H1 (cell line): ENCODE measurements around the gene ASPA. TPM values are rescaled to one million over a fixed set of nuclear protein-coding genes. Genes with fewer than 3 reads are reported as not detected.

Experiments used
- CTCF ChIA-PET: fragments of 300-600 bp; sonication (Branson Sonifier 250); formaldehyde crosslinking; loops from one replicate; lab custom pipeline; 2021; ENCODE audit not compliant: partially characterized antibody; lab: Charles Lee
- POLR2A ChIA-PET: fragments of 300-600 bp; sonication (Branson Sonifier 250); formaldehyde crosslinking; loops from one replicate; lab custom pipeline; 2021; ENCODE audit warnings: inconsistent platforms; ENCODE audit not compliant: partially characterized antibody; lab: Charles Lee
- DNase-seq, 2 experiments: peaks; one replicate each; pipeline versions ENCODE4 v3.0.0 to v3.0.0-alpha.2; 2010 to 2022; ENCODE audit warnings: low spot score in 2 of 2, low read depth in 1 of 2, mixed read lengths in 1 of 2
- FAIRE-seq: peaks from 2 replicates; lab custom pipeline; 2011; peaks lifted over from hg19 to GRCh38; lab: Jason Lieb, UNC
- H2AFZ ChIP-seq: 2 replicates; pipeline ENCODE4 v1.8.1; 2012; ENCODE audit warnings: low read length, inconsistent platforms
- H2AK5ac ChIP-seq: 2 replicates; pipeline ENCODE4 v1.6.1; 2013; ENCODE audit warnings: low read depth, low read length
- H2BK120ac ChIP-seq: replicated peaks from 2 replicates; pipeline ENCODE3; 2013; ENCODE audit warnings: low read depth, low read length, inconsistent platforms
- H2BK12ac ChIP-seq: 2 replicates; pipeline ENCODE4 v1.6.1; 2013; ENCODE audit warnings: low read depth, low read length
- H2BK15ac ChIP-seq: 2 replicates; pipeline ENCODE4 v1.6.1; 2013; ENCODE audit warnings: low read length
- H2BK20ac ChIP-seq: 2 replicates; pipeline ENCODE4 v1.6.1; 2013; ENCODE audit warnings: low read length
- H2BK5ac ChIP-seq: 2 replicates; pipeline ENCODE4 v1.6.1; 2013; ENCODE audit warnings: low read depth, low read length
- H3K14ac ChIP-seq: 2 replicates; pipeline ENCODE4 v1.6.1; 2013; ENCODE audit warnings: inconsistent platforms; ENCODE audit not compliant: insufficient read length
- H3K18ac ChIP-seq: 2 replicates; pipeline ENCODE4 v1.6.1; 2013; ENCODE audit warnings: low read length; ENCODE audit errors: extremely low read depth
- H3K23ac ChIP-seq: 2 replicates; pipeline ENCODE4 v1.6.1; 2013; ENCODE audit warnings: inconsistent platforms; ENCODE audit not compliant: insufficient read length
- H3K23me2 ChIP-seq: 2 replicates; pipeline ENCODE4 v1.6.1; 2013; ENCODE audit warnings: low read depth, low read length
- H3K27ac ChIP-seq: 2 replicates; pipeline ENCODE4 v1.6.1; 2011; ENCODE audit warnings: low read depth, low read length, inconsistent platforms
- H3K27me3 ChIP-seq, 4 experiments: replicated peaks in 1 of 4; 1 replicate in 1 of 4; 2 replicates in 3 of 4; pipeline versions ENCODE4 v1.6.1 to v1.8.1; 2011 to 2013; ENCODE audit warnings: low read length in 3 of 4, mild to moderate bottlenecking in 3 of 4, inconsistent platforms in 2 of 4, mixed read lengths in 2 of 4, moderate library complexity in 1 of 4; ENCODE audit not compliant: control insufficient read depth in 3 of 4, insufficient read depth in 3 of 4; ENCODE audit errors: extremely low read depth in 1 of 4
- H3K36me3 ChIP-seq, 4 experiments: 2 replicates each; pipeline versions ENCODE4 v1.6.1 to v1.8.1; 2011 to 2013; ENCODE audit warnings: mild to moderate bottlenecking in 4 of 4, low read length in 3 of 4, moderate library complexity in 2 of 4, control low read depth in 1 of 4, inconsistent platforms in 1 of 4; ENCODE audit not compliant: insufficient read depth in 4 of 4, control insufficient read depth in 2 of 4
- H3K4ac ChIP-seq: replicated peaks from 2 replicates; pipeline ENCODE3; 2013; ENCODE audit warnings: low read length, low read depth, mixed read lengths, inconsistent platforms; ENCODE audit not compliant: insufficient read length
- H3K4me1 ChIP-seq, 4 experiments: replicated peaks in 1 of 4; 1 replicate in 1 of 4; 2 replicates in 3 of 4; pipeline versions ENCODE4 v1.6.1 to v1.8.1; 2011 to 2013; ENCODE audit warnings: low read length in 3 of 4, inconsistent platforms in 2 of 4, mixed read lengths in 1 of 4; ENCODE audit not compliant: insufficient read depth in 4 of 4, control insufficient read depth in 3 of 4
- H3K4me2 ChIP-seq, 2 experiments: 2 replicates each; pipeline versions ENCODE4 v1.6.1 to v1.8.1; 2011 to 2013; ENCODE audit warnings: low read depth in 2 of 2, low read length in 2 of 2, control low read depth in 1 of 2, inconsistent platforms in 1 of 2, mild to moderate bottlenecking in 1 of 2; ENCODE audit not compliant: insufficient read depth in 1 of 2
- H3K4me3 ChIP-seq, 4 experiments: fragments of 200-600, 300-600 bp in 1 of 4; sonication (generic), shearing (Covaris generic), sonication (Bioruptor Twin) in 1 of 4; 2 replicates each; pipeline versions ENCODE4 v1.5.1 to v1.8.1; 2011 to 2016; ENCODE audit warnings: low read length in 4 of 4, low read depth in 3 of 4, control low read depth in 2 of 4, inconsistent platforms in 2 of 4, mild to moderate bottlenecking in 2 of 4, mixed read lengths in 1 of 4, moderate library complexity in 1 of 4; ENCODE audit not compliant: insufficient read depth in 2 of 4; ENCODE audit errors: extremely low read depth in 1 of 4
- H3K56ac ChIP-seq: replicated peaks from 2 replicates; pipeline ENCODE3; 2013; ENCODE audit warnings: low read depth, mild to moderate bottlenecking, mixed read lengths, low read length, inconsistent platforms; ENCODE audit not compliant: insufficient read length
- H3K79me1 ChIP-seq: 2 replicates; pipeline ENCODE4 v1.6.1; 2013; ENCODE audit warnings: low read depth, low read length, control low read depth
- H3K79me2 ChIP-seq, 2 experiments: 2 replicates each; pipeline versions ENCODE4 v1.6.1 to v1.8.1; 2012 to 2013; ENCODE audit warnings: low read length in 2 of 2, mild to moderate bottlenecking in 2 of 2, inconsistent platforms in 1 of 2; ENCODE audit not compliant: insufficient read depth in 2 of 2, control insufficient read depth in 1 of 2
- H3K9ac ChIP-seq, 4 experiments: replicated peaks in 1 of 4; 1 replicate in 1 of 4; 2 replicates in 3 of 4; pipeline versions ENCODE4 v1.6.1 to v1.8.1; 2011 to 2013; ENCODE audit warnings: low read depth in 3 of 4, low read length in 3 of 4, control low read depth in 2 of 4, mild to moderate bottlenecking in 2 of 4, moderate library complexity in 2 of 4, inconsistent platforms in 1 of 4; ENCODE audit errors: extremely low read depth in 1 of 4
- H3K9me3 ChIP-seq, 2 experiments: 2 replicates each; pipeline versions ENCODE4 v1.6.1 to v1.8.1; 2012 to 2013; ENCODE audit warnings: mild to moderate bottlenecking in 2 of 2, moderate library complexity in 2 of 2, control low read depth in 1 of 2, inconsistent platforms in 1 of 2, low read depth in 1 of 2, low read length in 1 of 2, mixed read lengths in 1 of 2; ENCODE audit not compliant: insufficient read depth in 2 of 2
- H4K20me1 ChIP-seq, 2 experiments: replicated peaks in 1 of 2; 2 replicates each; pipeline versions ENCODE3 to v1.8.1; 2011 to 2013; ENCODE audit warnings: inconsistent platforms in 2 of 2, low read length in 2 of 2, mild to moderate bottlenecking in 1 of 2; ENCODE audit not compliant: insufficient read depth in 2 of 2, control insufficient read depth in 1 of 2
- H4K5ac ChIP-seq: 2 replicates; pipeline ENCODE4 v1.6.1; 2013; ENCODE audit warnings: low read length, low read depth, mixed read lengths, inconsistent platforms; ENCODE audit not compliant: insufficient read length
- H4K8ac ChIP-seq: 2 replicates; pipeline ENCODE4 v1.8.0; 2013; ENCODE audit warnings: mild to moderate bottlenecking, moderate library complexity, low read length, inconsistent platforms; ENCODE audit not compliant: insufficient read depth; ENCODE audit errors: extremely low read depth
- H4K91ac ChIP-seq: replicated peaks from 2 replicates; pipeline ENCODE3; 2013; ENCODE audit warnings: low read length, mixed read lengths, inconsistent platforms; ENCODE audit not compliant: insufficient read length
- EP300 ChIP-seq, 2 experiments: IDR thresholded peaks; 1 replicate in 1 of 2; 2 replicates in 1 of 2; pipeline ENCODE4 v1.6.1; 2011 to 2012; ENCODE audit warnings: low read depth in 2 of 2, low read length in 2 of 2, mild to moderate bottlenecking in 2 of 2, borderline replicate concordance in 1 of 2, inconsistent platforms in 1 of 2, moderate library complexity in 1 of 2
- KDM1A ChIP-seq: fragments of 200-600, 300-600 bp; sonication (generic); IDR thresholded peaks from 2 replicates; pipeline ENCODE4 v1.7.1; 2016; ENCODE audit warnings: mild to moderate bottlenecking, low read length, borderline replicate concordance
- NRF1 ChIP-seq: IDR thresholded peaks from 2 replicates; pipeline ENCODE4 v1.6.1; 2011; ENCODE audit warnings: mild to moderate bottlenecking, low read depth, low read length, improper control_type of control experiment
- POLR2A ChIP-seq, 2 experiments: IDR thresholded peaks; 1 replicate in 1 of 2; 2 replicates in 1 of 2; pipeline ENCODE4 v1.6.1; 2011; ENCODE audit warnings: low read depth in 2 of 2, low read length in 2 of 2, mild to moderate bottlenecking in 2 of 2; ENCODE audit errors: control extremely low read depth in 1 of 2
- RFX5 ChIP-seq: IDR thresholded peaks from 2 replicates; pipeline ENCODE4 v1.6.1; 2011; ENCODE audit warnings: low read depth, low read length, improper control_type of control experiment, borderline replicate concordance
- SUZ12 ChIP-seq: fragments of 200-600 bp; sonication (generic); IDR thresholded peaks from 2 replicates; pipeline ENCODE4 v1.6.1; 2012; ENCODE audit warnings: mild to moderate bottlenecking, inconsistent platforms, low read length, moderate library complexity, mixed read lengths
- TBP ChIP-seq: IDR thresholded peaks from 2 replicates; pipeline ENCODE4 v1.6.1; 2011; ENCODE audit warnings: low read depth, low read length, improper control_type of control experiment
- WGBS, 2 experiments: shearing (Covaris generic) in 1 of 2; methylation state at CpG; one replicate each; pipeline versions ENCODE4 v1.1.6 to v1.1.7; 2013 to 2015; ENCODE audit warnings: low lambda C conversion rate in 2 of 2, mixed read lengths in 2 of 2, inconsistent platforms in 1 of 2, low coverage in 1 of 2, missing lambda C conversion rate in 1 of 2; ENCODE audit not compliant: insufficient replicate concordance in 2 of 2, insufficient coverage in 1 of 2, insufficient read length in 1 of 2; ENCODE audit errors: extremely low coverage in 1 of 2, missing lambda C conversion rate in 1 of 2; 5-methylcytosine and 5-hydroxymethylcytosine counted together
- polyA plus RNA-seq, 7 experiments: library from polyadenylated mRNA; depleted of rRNA in 3 of 7; stranded (reverse) in 5 of 7; unstranded in 2 of 7; fragments of >200 nt in 5 of 7; fragments of 200-250 nt in 2 of 7; gene quantifications; 1 replicate in 5 of 7; 2 replicates in 1 of 7; 4 replicates in 1 of 7; pipeline versions ENCODE4 v1.2.1 to v1.2.3, GENCODE V29; 2011 to 2013; ENCODE audit warnings: missing spikeins in 2 of 7, mixed read lengths in 2 of 7
- total RNA-seq: library from RNA; stranded (reverse); fragmentation: NEBNext Ultra II Directional; extraction: Animal tissue kit (Norgen Biotek cat#: 25700); gene quantifications from 2 replicates; pipeline ENCODE4 v1.2.1, GENCODE V29; 2021

Gene ASPA
- total and polyA plus RNA-seq, 2 of the 8 experiments (the other 6 are each of a cell fraction or from before 2014, with no cell fraction given), result 0.03 TPM; not detected in 1

GRCh38 chr17:3471599-3471998 is 4.2 kb upstream of the ASPA start, which contains the start of gene SPATA22:
TSS of gene SPATA22 (minus strand) at chr17:3471819. CDS start at chr17:3469325, 2,494 bp downstream.
- no peaks in the 10 kb centered on the region for H3K36me3 ChIP-seq
- no peak within 1 kb of the TSS for H4K5ac ChIP-seq
- H3K23ac ChIP-seq, result no peak within 1 kb of the TSS
- H2BK12ac ChIP-seq, result no peak within 1 kb of the TSS
- H3K4ac ChIP-seq, result no peak within 1 kb of the TSS
- CTCF ChIA-PET, result no interaction called here
- no peak within 1 kb of the TSS for H2BK20ac ChIP-seq
- 0 out of 2 replicates have a peak within 1 kb of the TSS, but pooled peaks have one; percentile 5 for H2BK5ac ChIP-seq
- peak within 1 kb of the TSS; percentile 38 for H4K8ac ChIP-seq
- no peak within 1 kb of the TSS for H3K27ac ChIP-seq
- H3K4me1 ChIP-seq, result peaks cover 0 to 5% (median 0%) of the 10 kb centered on the region in 4 experiments; a peak in 1 of 7 replicates
- no peak within 1 kb of the TSS for H3K4me2 ChIP-seq
- no peaks in the 10 kb centered on the region for H3K23me2 ChIP-seq
- H2BK120ac ChIP-seq, result no peak within 1 kb of the TSS
- H3K27me3 ChIP-seq, result no peaks in the 10 kb centered on the region
- H2BK15ac ChIP-seq, result no peak within 1 kb of the TSS
- no peak within 1 kb of the TSS for H2AK5ac ChIP-seq
- no peak for FAIRE-seq
- H3K18ac ChIP-seq, result no peak within 1 kb of the TSS
- H3K14ac ChIP-seq, result no peak within 1 kb of the TSS
- H2AFZ ChIP-seq, result 0 out of 2 replicates have a peak within 1 kb of the TSS, but pooled peaks have one; percentile 49
- no peaks in the 10 kb centered on the region for H3K79me2 ChIP-seq
- DNase-seq, result no peak
- H4K91ac ChIP-seq, result peak within 1 kb of the TSS; percentile 70
- no peaks in the 10 kb centered on the region for H4K20me1 ChIP-seq
- TF ChIP-seq KDM1A, result no peak
- TF ChIP-seq RFX5, result no peak
- no peak for TF ChIP-seq TBP
- TF ChIP-seq SUZ12, result no peak
- TF ChIP-seq EP300 (IDR thresholded peaks at IDR 0.05; ENCODE audit: borderline replicate concordance in 1 of 2, low read depth in 2 of 2, low read length in 2 of 2), result no peak
- TF ChIP-seq POLR2A (IDR thresholded peaks at IDR 0.05; ENCODE audit: control extremely low read depth in 1 of 2, low read depth in 2 of 2, low read length in 2 of 2), result no peak
- no peak for TF ChIP-seq NRF1
- WGBS, 2 experiments, result 93% methylated on average over 35 of the region's 38 CpGs; no CpG with 5 or more reads in 1 of the 2 experiments
- no peak within 1 kb of the TSS for H3K9ac ChIP-seq
- no peak within 1 kb of the TSS for H3K56ac ChIP-seq
- POLR2A ChIA-PET, result no interaction called here
- no peaks in the 10 kb centered on the region for H3K9me3 ChIP-seq
- H3K4me3 ChIP-seq, result no peak within 1 kb of the TSS
- no peaks in the 10 kb centered on the region for H3K79me1 ChIP-seq
